ENCODE data around the gene SOX1.
A peak's percentile ranks its signal among the peaks of the same experiment; 100 is the strongest.

Gene SOX1

DNA sequence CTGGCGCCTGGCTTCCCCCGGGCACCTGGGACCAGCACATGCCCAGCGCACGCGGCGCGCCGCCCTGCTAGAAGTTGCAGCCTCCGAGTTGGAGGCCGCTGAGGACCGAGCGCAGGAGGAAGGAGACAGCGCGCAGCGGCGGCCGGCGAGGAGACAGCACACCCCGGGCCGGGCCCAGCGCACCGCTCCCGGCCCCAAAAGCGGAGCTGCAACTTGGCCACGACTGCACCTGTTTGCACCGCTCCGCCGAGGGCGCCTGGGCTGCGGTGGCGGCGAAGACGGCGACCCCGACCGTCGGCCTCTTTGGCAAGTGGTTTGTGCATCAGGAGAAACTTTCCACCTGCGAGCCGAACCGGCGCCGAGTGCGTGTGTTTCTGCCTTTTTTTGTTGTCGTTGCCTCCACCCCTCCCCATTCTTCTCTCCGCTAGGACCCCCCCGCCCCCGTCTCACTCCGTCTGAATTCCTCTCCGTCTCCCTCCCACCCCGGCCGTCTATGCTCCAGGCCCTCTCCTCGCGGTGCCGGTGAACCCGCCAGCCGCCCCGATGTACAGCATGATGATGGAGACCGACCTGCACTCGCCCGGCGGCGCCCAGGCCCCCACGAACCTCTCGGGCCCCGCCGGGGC lies at the start of gene SOX1:
TSS of gene SOX1 (plus strand) at position 34 of the 626 bp plus-strand sequence. CDS start at position 544, 510 bp downstream.
- peak; percentile 21 for DNase-seq

DNA sequence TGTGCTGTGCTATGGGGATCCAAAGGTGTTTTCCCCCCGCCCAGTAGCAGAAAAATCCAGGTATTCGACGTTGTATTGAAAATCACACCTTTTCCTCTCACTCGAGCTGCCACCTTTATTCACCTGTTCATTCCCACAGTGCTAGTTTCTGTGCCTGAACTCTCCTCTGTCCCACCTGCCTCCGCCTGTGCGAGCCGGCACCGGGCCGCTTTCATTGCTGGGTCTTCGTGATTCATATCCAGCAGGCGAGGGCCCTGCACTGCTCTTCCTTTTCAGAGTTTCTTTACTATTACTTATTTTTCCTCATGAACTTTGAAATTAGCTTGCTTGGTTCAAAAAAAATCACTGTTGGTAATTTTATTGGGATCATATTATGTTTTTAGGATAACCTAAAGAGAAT lies 42.4 kb upstream of the SOX1 start:
- DNase-seq: no peak

GRCh38 chr13:112027250-112027649 lies 39.7 kb upstream of the SOX1 start:
- DNase-seq: no peak

- DNase-seq: no peak
Measured at GRCh38 chr13:112028481-112028880, 38.5 kb upstream of the SOX1 start.

DNA sequence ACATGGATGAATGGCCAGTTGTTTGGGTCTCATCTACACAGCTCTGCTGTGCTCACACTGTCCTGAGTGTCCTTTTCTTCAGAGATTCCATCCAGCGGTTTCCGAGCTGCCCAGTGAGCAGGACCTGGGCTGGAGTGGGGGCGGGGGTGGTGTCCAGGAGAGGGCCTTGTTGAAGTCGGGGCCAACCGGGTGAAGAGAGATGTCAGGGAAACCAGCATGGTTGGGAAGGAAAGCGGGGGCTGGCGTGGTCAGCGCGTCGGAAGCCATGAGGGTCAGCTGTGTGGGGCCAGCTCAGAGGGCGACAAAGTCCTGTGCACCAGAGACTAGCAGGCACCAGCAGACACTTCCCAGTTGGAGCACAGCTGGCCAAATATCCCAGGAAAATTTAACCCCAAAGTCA lies 37.8 kb upstream of the SOX1 start:
- no peak for DNase-seq

- no peak for DNase-seq
Measured at GRCh38 chr13:112032186-112032993, 34.6 kb upstream of the SOX1 start.

DNA sequence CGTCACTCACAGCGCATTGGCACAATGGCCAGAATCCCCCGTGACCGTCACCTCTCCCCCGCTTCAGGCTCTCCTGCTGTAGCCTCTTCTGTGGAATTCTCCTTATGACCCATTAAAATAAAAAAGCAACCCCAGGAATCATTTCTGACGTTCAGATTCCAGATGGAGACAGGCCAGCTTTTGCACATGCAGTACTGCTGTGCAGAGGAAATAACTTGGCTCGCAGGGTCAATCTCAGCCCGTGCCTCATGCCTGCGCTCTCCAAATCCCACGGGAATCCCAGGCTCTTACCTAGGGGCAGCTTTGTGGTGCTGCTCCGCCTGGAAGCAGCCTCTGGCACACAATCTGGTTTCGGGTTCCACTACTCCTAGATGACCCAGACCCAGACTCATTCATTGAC lies 32.7 kb upstream of the SOX1 start:
- DNase-seq: no peak

- DNase-seq: no peak
Measured at GRCh38 chr13:112034846-112035245, 32.1 kb upstream of the SOX1 start.

DNA sequence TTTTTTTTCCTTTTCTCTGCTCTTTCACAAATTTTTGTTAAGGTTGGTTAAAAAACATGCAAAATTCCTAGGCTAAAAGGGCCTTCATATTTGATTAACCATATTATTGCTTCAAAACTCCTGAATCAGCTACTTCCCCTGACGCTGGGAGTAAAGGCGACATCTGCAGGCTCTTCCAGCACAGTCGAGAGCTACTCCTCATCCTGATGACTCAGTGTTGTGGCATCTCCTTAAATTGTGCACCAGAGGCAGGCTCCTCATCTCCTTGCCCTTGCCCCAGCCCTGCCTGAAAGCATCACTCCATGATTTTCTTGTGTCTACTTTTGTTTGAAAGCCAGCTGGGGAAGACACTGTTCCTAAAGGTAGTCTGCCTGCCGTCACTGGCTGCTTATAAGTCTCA lies 24.5 kb upstream of the SOX1 start:
- no peak for DNase-seq

DNA sequence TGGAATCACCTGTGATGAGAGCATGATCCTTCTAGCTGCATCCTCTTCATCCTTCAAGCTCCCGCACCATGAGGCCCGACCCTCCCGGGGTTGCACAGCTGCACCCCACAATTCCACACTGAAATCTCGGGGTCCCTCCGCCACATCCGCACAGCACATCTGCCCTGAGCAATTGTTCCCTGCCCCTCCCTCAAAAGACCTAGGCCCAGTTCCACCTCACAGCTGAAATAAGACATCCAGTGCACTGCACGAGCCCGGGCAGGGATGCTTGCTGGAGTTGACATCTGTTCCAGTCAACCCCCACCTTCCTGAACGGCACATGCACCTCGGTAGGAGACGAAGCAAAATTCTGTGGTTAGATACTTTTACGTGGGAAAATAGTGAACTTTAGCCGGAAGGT lies 14.7 kb upstream of the SOX1 start:
- DNase-seq: no peak

- no peak for DNase-seq
Measured at GRCh38 chr13:112053167-112053743, 13.7 kb upstream of the SOX1 start.

DNA sequence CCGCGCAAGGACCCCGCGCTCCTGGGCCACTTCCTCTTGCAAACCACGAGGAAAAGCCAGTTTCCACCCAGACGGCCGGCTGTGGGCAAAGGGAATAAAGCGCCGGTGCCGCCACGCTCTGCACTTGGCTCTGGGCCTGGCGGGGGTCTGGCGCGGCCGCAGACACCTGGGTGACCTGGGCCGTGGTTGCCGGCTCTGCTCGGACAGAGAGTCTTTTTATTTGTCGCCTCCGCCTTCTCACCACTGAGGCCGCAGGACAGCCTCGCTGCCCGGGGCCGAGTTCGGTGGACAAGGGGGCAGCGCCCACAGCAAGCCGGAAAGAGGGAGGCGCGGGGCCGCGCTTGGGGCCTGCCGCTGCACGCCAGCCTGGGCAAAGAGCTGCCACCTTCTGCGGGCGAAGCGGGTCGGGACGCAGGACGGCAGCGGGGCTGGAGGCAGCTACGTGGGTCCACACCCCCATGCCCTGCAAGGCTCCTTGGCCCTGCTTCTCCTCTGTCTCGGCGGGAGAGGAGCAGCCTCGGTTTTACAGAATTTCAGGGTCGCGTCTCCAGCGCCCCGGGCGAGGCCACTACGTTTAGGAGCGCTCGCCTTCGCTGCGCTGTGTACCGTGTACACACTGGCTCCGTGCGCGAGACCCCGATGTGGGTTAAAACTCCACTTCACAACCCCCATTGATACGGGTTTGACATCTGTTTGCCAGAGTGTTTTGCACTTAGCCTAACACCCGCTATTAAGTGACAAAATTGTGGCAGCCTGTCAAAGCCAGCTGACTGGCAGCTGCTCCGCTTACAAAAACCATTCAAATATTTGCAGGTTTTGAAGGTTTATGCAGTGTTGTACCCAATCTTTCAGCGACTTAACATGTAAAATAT lies 13.0 kb upstream of the SOX1 start:
- no peak for DNase-seq

DNA sequence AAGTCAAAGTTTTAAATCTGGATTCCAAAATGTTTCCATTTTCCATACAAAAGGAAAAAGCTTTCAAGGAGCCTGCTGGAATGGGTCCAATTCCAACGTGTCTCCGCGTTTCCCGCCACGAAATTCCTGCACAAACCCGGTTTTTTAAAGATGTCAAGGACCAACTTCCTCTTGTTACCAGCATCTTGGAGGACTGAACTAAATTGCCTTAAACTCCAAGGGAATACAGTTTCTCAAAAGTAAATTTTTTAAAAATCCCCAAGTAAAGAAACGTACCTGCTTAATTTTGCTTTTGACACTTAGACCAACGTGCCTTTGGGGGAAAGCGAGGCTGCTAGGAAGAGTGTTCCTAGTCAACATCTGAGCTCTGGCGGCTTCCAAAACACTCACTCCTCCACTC lies 12.3 kb upstream of the SOX1 start:
- DNase-seq: no peak

DNA sequence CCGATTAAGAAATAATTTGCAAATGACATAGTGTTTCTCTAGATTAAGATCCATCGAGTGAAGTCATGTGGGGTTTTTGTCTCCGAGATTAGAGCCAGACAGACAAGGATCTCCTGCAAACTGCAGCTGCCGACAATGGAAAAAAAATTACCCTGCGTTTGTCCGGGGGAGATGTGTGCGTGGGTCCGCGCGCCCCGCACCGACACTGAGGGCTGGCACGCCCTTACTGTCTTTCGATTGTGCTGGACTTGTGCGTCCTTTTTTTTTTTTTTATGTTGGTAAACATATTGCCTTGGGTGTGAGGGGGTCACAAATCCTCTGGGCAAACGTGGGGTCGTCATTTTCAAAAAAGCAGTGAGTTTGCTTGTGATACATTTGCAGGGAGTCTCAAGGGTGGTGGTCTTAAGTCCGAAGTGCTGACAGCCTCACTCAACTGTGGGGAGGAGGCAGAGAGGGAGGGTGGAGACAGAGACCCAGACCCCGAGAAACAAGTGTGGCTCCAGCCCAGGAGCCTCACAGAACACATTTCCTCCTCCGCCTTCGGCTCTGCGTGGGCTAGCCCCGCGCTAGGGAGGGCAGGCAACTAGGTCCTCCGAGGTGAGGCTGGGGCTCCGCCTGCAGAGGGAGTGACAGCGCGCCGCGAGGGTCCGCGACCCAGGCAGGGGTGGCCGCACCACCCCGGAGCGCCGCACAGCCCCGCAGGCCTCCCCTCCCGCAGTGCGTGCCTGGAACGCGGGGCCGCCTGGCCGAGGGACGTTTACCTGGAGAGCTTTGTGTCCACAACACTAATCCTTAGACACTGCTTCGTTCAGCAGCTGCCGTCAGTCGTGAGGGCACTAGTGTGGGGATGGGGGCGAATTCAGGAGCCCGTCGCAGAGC lies 11.7 kb upstream of the SOX1 start:
- DNase-seq: no peak

DNA sequence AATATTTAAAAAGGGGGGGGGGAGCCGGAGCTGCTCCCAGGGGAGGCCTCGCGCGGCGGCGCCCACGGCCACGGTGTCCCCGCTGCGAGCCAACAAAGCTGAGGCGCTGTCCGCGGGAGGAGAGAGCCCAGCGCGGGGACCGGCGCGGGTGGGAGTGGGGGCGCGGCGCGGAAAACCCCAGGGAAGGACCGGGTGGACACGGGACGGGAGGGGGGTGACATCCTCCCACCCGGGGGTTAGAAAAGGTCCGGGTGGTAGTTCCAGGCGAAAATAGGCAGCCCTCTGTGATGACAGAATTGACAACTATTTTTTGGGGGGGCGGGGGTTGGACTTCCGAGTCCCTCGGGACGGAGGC lies 11.1 kb upstream of the SOX1 start:
- no peak for DNase-seq

GRCh38 chr13:112056284-112056727 lies 10.6 kb upstream of the SOX1 start:
- DNase-seq: no peak

DNA sequence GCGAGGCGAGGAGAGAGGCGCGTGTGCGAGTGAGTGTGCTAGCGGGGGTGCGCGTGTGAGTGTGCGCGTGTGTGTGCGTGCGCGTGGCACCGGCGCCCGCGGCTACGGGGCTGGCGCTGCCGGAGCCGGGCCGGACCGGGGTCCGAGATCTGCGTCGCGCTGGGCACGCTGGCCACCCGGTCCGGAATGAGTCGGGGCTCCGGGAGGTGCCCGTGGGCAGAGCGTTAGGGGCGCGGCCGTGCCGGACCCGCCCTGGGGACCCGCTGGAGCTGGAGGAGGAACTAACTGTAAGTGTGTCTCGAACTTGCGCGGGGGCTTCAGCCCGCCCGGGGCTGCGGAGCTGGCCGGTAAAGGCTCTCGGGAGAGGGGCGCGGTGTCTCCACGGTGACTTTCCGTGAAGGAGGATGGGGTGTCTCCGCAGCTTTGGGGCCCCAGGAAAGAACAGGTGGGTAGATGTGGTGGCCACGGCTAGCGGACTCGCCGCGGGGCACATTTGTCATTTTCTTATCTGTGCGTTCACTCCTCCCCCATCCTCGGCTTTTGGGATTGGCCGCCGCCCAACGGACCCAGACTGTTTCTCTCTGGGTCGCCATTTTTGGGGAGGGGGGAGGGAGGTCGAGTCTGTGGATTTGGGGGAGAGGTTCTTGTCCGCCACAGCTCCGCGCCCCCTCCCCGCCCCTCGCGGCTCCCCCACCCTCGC lies 10.1 kb upstream of the SOX1 start:
- DNase-seq: no peak

DNA sequence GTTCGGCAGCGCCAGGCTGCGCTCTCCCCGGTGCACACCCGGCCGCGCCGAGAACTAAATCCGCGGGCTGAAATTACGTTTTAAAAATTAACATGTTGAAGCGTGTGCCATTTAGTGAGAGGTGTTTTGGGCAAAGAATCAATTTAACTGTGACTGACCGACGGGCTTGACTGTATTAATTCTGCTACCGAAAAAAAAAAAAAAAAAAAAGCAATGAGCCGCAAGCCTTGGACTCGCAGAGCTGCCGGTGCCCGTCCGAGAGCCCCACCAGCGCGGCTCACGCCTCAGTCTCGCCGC lies 9.6 kb upstream of the SOX1 start:
- DNase-seq: no peak

GRCh38 chr13:112057736-112058518 lies 9.0 kb upstream of the SOX1 start:
- no peak for DNase-seq

GRCh38 chr13:112058519-112058873 lies 8.5 kb upstream of the SOX1 start:
- no peak for DNase-seq

GRCh38 chr13:112058941-112059340 lies 8.0 kb upstream of the SOX1 start:
- DNase-seq: no peak
